SK-N-SH (cell line): ENCODE measurements around the gene SH3BP5L.

ENCODE experiments used
- CHD2 ChIP-seq: fragments of 150-350 bp; IDR thresholded peaks from 2 replicates; pipeline ENCODE4 v1.6.1; 2018; ENCODE audit warnings: low read length; ENCODE audit not compliant: partially characterized antibody
- CTCF ChIP-seq: fragments of 200-600 bp; sonication (generic); IDR thresholded peaks from 2 replicates; pipeline ENCODE4 v1.6.1; 2017; ENCODE audit warnings: antibody characterized with exemption, mild to moderate bottlenecking, moderate library complexity
- FOXJ3 ChIP-seq: sonication (generic); formaldehyde crosslinking; IDR thresholded peaks from 2 replicates; pipeline ENCODE4 v1.5.1; 2020; ENCODE audit warnings: mild to moderate bottlenecking, missing genetic modification reagents
- FOXM1 ChIP-seq: IDR thresholded peaks from 2 replicates; pipeline ENCODE4 v1.4.0; 2012; ENCODE audit warnings: low read depth, mild to moderate bottlenecking
- POLR2AphosphoS5 ChIP-seq: IDR thresholded peaks from 2 replicates; pipeline ENCODE4 v1.6.1; 2012; ENCODE audit warnings: low read depth, low read length
- RFX5 ChIP-seq: IDR thresholded peaks from 2 replicates; pipeline ENCODE4 v1.6.1; 2012; ENCODE audit warnings: mild to moderate bottlenecking, improper control_type of control experiment, low read length
- TCF12 ChIP-seq: IDR thresholded peaks from 2 replicates; pipeline ENCODE4 v1.4.0; 2012
- TF ChIP-seq, protein P1 (sequence below): IDR thresholded peaks from 2 replicates; pipeline ENCODE4 v1.6.1; 2012; ENCODE audit warnings: mild to moderate bottlenecking, low read depth, low read length, moderate library complexity
- TF ChIP-seq, protein P2 (sequence below): IDR thresholded peaks from 2 replicates; pipeline ENCODE4 v1.4.0; 2012; ENCODE audit warnings: low read depth

DNA sequence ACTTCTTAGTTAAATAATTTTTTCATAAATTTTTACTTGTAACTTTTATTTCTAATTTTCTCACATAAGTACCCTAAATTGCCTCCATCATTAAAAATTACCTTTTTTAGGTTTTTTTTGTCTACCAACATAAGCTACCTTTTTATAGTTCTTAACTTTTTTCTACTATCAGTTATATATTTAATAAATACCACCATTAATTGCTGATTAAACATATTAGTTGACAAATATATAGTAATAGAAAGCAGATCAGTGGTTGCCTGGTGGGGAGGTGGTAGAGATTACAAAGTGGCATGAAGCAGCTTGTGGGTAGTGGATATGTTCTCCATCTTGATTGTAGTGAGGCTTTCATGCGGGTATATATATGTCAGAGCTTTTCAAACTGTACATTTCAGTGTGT lies 6.1 kb upstream of the SH3BP5L start:
- TF ChIP-seq CHD2 (no peak), CTCF (no peak), POLR2AphosphoS5 (no peak), RFX5 (no peak), TCF12 (no peak), FOXJ3 (CRISPR knock-in tag) (no peak), FOXM1 (no peak)
- TF ChIP-seq, protein P1, sequence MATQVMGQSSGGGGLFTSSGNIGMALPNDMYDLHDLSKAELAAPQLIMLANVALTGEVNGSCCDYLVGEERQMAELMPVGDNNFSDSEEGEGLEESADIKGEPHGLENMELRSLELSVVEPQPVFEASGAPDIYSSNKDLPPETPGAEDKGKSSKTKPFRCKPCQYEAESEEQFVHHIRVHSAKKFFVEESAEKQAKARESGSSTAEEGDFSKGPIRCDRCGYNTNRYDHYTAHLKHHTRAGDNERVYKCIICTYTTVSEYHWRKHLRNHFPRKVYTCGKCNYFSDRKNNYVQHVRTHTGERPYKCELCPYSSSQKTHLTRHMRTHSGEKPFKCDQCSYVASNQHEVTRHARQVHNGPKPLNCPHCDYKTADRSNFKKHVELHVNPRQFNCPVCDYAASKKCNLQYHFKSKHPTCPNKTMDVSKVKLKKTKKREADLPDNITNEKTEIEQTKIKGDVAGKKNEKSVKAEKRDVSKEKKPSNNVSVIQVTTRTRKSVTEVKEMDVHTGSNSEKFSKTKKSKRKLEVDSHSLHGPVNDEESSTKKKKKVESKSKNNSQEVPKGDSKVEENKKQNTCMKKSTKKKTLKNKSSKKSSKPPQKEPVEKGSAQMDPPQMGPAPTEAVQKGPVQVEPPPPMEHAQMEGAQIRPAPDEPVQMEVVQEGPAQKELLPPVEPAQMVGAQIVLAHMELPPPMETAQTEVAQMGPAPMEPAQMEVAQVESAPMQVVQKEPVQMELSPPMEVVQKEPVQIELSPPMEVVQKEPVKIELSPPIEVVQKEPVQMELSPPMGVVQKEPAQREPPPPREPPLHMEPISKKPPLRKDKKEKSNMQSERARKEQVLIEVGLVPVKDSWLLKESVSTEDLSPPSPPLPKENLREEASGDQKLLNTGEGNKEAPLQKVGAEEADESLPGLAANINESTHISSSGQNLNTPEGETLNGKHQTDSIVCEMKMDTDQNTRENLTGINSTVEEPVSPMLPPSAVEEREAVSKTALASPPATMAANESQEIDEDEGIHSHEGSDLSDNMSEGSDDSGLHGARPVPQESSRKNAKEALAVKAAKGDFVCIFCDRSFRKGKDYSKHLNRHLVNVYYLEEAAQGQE: no peak
- TF ChIP-seq, protein P2, sequence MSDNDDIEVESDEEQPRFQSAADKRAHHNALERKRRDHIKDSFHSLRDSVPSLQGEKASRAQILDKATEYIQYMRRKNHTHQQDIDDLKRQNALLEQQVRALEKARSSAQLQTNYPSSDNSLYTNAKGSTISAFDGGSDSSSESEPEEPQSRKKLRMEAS: no peak
